Lower lobe of right lung (tissue), 2 donors: Measurements from ENCODE around the gene COL1A2. TPM values are rescaled to one million over a fixed set of nuclear protein-coding genes. Genes with fewer than 3 reads are reported as not detected.

ENCODE experiments used
- ATAC-seq, 2 donors: fragments of 200-7000 bp; cut with Tn5 transposase; one replicate each; pipeline ENCODE4 v1.9.1; 2020 to 2022; ENCODE audit warnings: mild to moderate bottlenecking in 2 of 2, moderate library complexity in 2 of 2
- DNase-seq: peaks from one replicate; pipeline ENCODE4 v3.0.0-alpha.2; 2020
- H3K27ac ChIP-seq: fragments of 200-600 bp; one replicate; pipeline ENCODE4 v1.8.0; 2022
- H3K27me3 ChIP-seq: fragments of 200-600 bp; one replicate; pipeline ENCODE4 v1.8.0; 2022; ENCODE audit warnings: low read depth
- H3K36me3 ChIP-seq: fragments of 200-600 bp; one replicate; pipeline ENCODE4 v1.8.0; 2022; ENCODE audit warnings: mild to moderate bottlenecking
- H3K4me1 ChIP-seq: fragments of 200-600 bp; one replicate; pipeline ENCODE4 v1.8.0; 2022
- H3K4me3 ChIP-seq: fragments of 200-600 bp; one replicate; pipeline ENCODE4 v1.8.0; 2022; ENCODE audit warnings: mild to moderate bottlenecking
- H3K9me3 ChIP-seq: fragments of 200-600 bp; one replicate; pipeline ENCODE4 v1.8.0; 2022
- intact Hi-C: fragments of 100-400 bp; cut with DNase I; formaldehyde crosslinking; loops from one replicate; pipeline ENCODE4 v1.11.0; 2022
- long read RNA-seq: library from polyadenylated mRNA; unstranded; transcript quantifications from one replicate; pipeline ENCODE4 v2.0.0, GENCODE V29; 2021
- total RNA-seq: library from RNA; stranded (reverse); fragmentation: NEBNext Ultra II Directional; extraction: Animal tissue kit (Norgen Biotek cat#: 25700); gene quantifications from one replicate; pipeline ENCODE4 v1.2.1, GENCODE V29; 2021
- TF ChIP-seq, protein P1 (sequence below): fragments of 200-600 bp; IDR thresholded peaks from one replicate; pipeline ENCODE4 v1.8.0; 2022; ENCODE audit warnings: antibody characterized with exemption, mild to moderate bottlenecking
- donor health status: DM: no; HTN: yes; CAD: no; lungs with severe emphysema.

The COL1A2 gene
- total RNA-seq, result 252 TPM
- long read RNA-seq, partial matches to known transcripts, result 239 of 659 reads
- long read RNA-seq, other reads (novel, unspliced or antisense), result 418 of 659 reads

DNA sequence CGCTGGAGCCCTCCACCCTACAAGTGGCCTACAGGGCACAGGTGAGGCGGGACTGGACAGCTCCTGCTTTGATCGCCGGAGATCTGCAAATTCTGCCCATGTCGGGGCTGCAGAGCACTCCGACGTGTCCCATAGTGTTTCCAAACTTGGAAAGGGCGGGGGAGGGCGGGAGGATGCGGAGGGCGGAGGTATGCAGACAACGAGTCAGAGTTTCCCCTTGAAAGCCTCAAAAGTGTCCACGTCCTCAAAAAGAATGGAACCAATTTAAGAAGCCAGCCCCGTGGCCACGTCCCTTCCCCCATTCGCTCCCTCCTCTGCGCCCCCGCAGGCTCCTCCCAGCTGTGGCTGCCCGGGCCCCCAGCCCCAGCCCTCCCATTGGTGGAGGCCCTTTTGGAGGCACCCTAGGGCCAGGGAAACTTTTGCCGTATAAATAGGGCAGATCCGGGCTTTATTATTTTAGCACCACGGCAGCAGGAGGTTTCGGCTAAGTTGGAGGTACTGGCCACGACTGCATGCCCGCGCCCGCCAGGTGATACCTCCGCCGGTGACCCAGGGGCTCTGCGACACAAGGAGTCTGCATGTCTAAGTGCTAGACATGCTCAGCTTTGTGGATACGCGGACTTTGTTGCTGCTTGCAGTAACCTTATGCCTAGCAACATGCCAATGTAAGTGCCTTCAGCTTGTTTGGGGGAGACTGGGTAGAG is at the start of gene COL1A2:
Gene COL1A2, plus strand, starts transcription at position 459 of the 704 bp plus-strand sequence. Its CDS starts 137 bp downstream, at position 596.
- no peaks in the 10 kb centered on the region for H3K27me3 ChIP-seq
- peak within 1 kb of the TSS; percentile 57 for H3K4me3 ChIP-seq
- no peaks in the 10 kb centered on the region for H3K36me3 ChIP-seq
- no peaks in the 10 kb centered on the region for H3K9me3 ChIP-seq
- ATAC-seq (peak; percentile 75 to 87), DNase-seq (peak; percentile 57)
- intact Hi-C loops, result loop anchor here (10.0 kb wide), 1 partner anchor 100 kb away; no protein-coding TSS in a partner anchor
- H3K27ac ChIP-seq, result peak within 1 kb of the TSS; percentile 85
- H3K4me1 ChIP-seq, result no peaks in the 10 kb centered on the region
- TF ChIP-seq, protein P1, sequence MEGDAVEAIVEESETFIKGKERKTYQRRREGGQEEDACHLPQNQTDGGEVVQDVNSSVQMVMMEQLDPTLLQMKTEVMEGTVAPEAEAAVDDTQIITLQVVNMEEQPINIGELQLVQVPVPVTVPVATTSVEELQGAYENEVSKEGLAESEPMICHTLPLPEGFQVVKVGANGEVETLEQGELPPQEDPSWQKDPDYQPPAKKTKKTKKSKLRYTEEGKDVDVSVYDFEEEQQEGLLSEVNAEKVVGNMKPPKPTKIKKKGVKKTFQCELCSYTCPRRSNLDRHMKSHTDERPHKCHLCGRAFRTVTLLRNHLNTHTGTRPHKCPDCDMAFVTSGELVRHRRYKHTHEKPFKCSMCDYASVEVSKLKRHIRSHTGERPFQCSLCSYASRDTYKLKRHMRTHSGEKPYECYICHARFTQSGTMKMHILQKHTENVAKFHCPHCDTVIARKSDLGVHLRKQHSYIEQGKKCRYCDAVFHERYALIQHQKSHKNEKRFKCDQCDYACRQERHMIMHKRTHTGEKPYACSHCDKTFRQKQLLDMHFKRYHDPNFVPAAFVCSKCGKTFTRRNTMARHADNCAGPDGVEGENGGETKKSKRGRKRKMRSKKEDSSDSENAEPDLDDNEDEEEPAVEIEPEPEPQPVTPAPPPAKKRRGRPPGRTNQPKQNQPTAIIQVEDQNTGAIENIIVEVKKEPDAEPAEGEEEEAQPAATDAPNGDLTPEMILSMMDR, result no peak

DNA sequence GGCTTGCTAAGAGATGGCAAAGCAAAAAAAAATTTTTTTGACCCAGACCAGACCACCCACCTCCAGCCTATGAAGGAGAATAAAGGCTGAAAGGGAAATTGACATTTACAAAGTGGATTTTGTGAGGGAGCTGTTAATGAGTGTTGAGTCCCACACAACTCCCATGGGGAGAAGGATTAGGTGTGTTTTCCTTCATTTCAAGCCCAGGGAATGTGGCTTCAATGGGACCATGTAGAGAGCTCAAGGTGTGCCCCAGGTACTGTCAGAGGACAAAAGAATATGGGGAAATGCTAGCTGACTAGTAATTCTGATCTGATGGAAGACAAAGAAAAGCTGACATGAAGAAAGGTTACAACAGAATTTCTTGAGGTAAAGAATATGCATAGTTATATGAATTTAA is 48.8 kb upstream of the COL1A2 start:
- TF ChIP-seq, protein P1, result no peak
- Histone ChIP-seq H3K27ac (no peak overlapping the region), H3K4me1 (no peaks in the 10 kb centered on the region), H3K4me3 (no peak overlapping the region), H3K36me3 (no peaks in the 10 kb centered on the region), H3K9me3 (no peaks in the 10 kb centered on the region), H3K27me3 (no peaks in the 10 kb centered on the region)
- no peak for DNase-seq
- intact Hi-C loops, result no loop called here
- ATAC-seq, result no peak

DNA sequence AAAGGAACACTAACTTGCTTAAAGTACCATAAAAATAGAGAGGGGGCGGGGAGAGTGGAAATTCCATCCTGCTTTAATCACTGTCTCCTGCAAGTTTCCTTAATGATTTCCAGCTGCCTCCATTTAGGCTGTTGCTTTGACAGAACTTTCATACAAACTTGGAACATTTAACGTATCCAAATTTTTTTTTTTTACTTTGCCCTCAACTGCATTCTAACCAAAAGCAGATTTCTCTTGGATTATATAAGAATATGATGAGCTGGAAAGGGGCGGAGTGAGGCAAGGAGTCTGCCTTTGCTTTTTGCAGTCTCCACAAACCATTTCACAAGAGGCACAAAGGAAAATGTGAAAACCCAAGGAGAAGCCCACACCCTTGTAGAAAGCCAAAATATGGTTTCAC is 46.6 kb upstream of the COL1A2 start:
- H3K27me3 ChIP-seq, result no peaks in the 10 kb centered on the region
- no peaks in the 10 kb centered on the region for H3K4me1 ChIP-seq
- DNase-seq (no peak), ATAC-seq (peak; percentile 36 to 56)
- no peaks in the 10 kb centered on the region for H3K36me3 ChIP-seq
- no peak overlapping the region for H3K4me3 ChIP-seq
- intact Hi-C loops, result no loop called here
- TF ChIP-seq, protein P1, result no peak
- H3K27ac ChIP-seq, result no peak overlapping the region
- H3K9me3 ChIP-seq, result no peaks in the 10 kb centered on the region

DNA sequence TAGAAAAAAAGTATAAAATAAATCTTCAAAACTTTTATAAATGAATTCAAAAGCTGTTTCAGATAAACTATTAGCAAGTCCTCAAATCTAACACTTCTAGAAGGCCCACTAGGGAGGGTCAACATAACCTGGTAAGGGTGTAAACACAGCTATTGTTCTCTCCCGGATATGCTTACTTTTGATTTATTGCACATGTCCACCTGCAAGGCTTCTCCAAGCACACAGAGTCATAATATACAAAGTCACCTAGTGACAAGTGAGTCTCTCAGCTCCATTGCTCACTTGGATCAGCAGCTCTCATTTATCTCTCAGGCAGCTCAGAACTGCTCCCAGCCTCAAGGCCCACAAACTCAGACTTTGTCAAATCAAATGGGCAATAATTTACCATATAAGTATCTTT is 44.0 kb upstream of the COL1A2 start:
- DNase-seq (no peak), ATAC-seq (no peak)
- intact Hi-C loops, result no loop called here
- Histone ChIP-seq H3K27me3 (no peaks in the 10 kb centered on the region), H3K36me3 (no peaks in the 10 kb centered on the region), H3K4me3 (no peak overlapping the region), H3K4me1 (no peaks in the 10 kb centered on the region), H3K27ac (no peak overlapping the region), H3K9me3 (no peaks in the 10 kb centered on the region)
- TF ChIP-seq, protein P1, result no peak

DNA sequence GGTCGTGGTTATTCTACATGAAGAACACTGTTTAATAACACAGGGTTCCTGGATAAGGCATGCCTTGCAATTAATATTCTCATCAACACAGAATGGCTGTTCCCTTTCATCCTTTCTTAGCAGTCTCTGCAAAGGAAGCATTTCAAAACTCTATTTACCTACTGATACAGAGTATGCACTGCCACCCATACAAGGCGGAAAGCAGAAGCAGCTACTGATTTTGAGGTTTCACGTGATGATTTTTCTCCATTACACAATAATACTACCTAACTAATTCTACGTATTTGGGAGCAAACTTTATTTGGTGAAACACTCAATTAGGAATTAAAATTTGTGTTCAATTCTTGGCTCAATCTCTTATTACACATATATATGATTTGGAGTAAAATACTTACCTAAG is 43.0 kb upstream of the COL1A2 start:
- no peaks in the 10 kb centered on the region for H3K9me3 ChIP-seq
- H3K36me3 ChIP-seq, result no peaks in the 10 kb centered on the region
- intact Hi-C loops, result no loop called here
- DNase-seq (no peak), ATAC-seq (no peak)
- TF ChIP-seq, protein P1, result no peak
- H3K27ac ChIP-seq, result no peak overlapping the region
- no peak overlapping the region for H3K4me3 ChIP-seq
- H3K4me1 ChIP-seq, result no peaks in the 10 kb centered on the region
- H3K27me3 ChIP-seq, result no peaks in the 10 kb centered on the region
